Raji (cell line): ENCODE results near the gene CCDC87.

Experiments used
- POLR2A ChIP-seq: IDR thresholded peaks from 2 replicates; pipeline ENCODE4 v1.6.1; 2011; ENCODE audit warnings: low read depth, low read length, control low read depth; ENCODE audit not compliant: insufficient read depth

The CCDC87 gene

GRCh38 chr11:66598993-66599392 lies 6.1 kb upstream of the CCDC87 start:
- TF ChIP-seq POLR2A = no peak

GRCh38 chr11:66595245-66595904 lies 2.5 kb upstream of the CCDC87 start:
- TF ChIP-seq POLR2A = no peak

- no peak for TF ChIP-seq POLR2A
Measured at GRCh38 chr11:66593650-66594049, 787 bp upstream of the CCDC87 start.

GRCh38 chr11:66593303-66593635 lies 406 bp upstream of the CCDC87 start:
- no peak for TF ChIP-seq POLR2A

- no peak for TF ChIP-seq POLR2A
Measured at GRCh38 chr11:66591175-66591574, 1.7 kb downstream of the CCDC87 start.

GRCh38 chr11:66589996-66590675 lies 2.7 kb downstream of the CCDC87 start:
- no peak for TF ChIP-seq POLR2A

GRCh38 chr11:66586136-66586535 lies 6.7 kb downstream of the CCDC87 start:
- TF ChIP-seq POLR2A = no peak

GRCh38 chr11:66581261-66581660 lies 11.6 kb downstream of the CCDC87 start:
- TF ChIP-seq POLR2A = no peak

- no peak for TF ChIP-seq POLR2A
Measured at GRCh38 chr11:66580803-66581202, 12.1 kb downstream of the CCDC87 start.

GRCh38 chr11:66579017-66579606 lies 13.8 kb downstream of the CCDC87 start:
- TF ChIP-seq POLR2A = no peak

- TF ChIP-seq POLR2A = no peak
Measured at GRCh38 chr11:66570850-66571180, 22.0 kb downstream of the CCDC87 start.

- no peak for TF ChIP-seq POLR2A
Measured at GRCh38 chr11:66570079-66570849, 22.6 kb downstream of the CCDC87 start.

GRCh38 chr11:66569076-66569475 lies 23.8 kb downstream of the CCDC87 start:
- TF ChIP-seq POLR2A = no peak

- no peak for TF ChIP-seq POLR2A
Measured at GRCh38 chr11:66568124-66568916, 24.5 kb downstream of the CCDC87 start, which contains the start of gene CTSF. Gene CTSF, minus strand, starts transcription at chr11:66568606. Its CDS starts 120 bp downstream, at chr11:66568486.

- no peak for TF ChIP-seq POLR2A
Measured at GRCh38 chr11:66567787-66568123, 25.1 kb downstream of the CCDC87 start.
